Subcutaneous adipose tissue (tissue), 4 donors: ENCODE results near the gene SH3D21. TPM values are rescaled to one million over a fixed set of nuclear protein-coding genes. Genes with fewer than 3 reads are reported as not detected.

ENCODE experiments used
- CTCF ChIP-seq: fragments of 450-650 bp; IDR thresholded peaks from one replicate; pipeline ENCODE4 v1.5.1; 2016; ENCODE audit warnings: low read depth, mild to moderate bottlenecking, control low read depth, antibody characterized with exemption, moderate library complexity
- total RNA-seq, 4 donors: library from RNA; depleted of rRNA; stranded (reverse); fragments of >200 nt; gene quantifications; one replicate each; pipeline ENCODE4 v1.1.0, GENCODE V29; 2016

Gene SH3D21
- total RNA-seq, 4 donors from 2014 or later = 0.66 to 3.4 (median 1.5) TPM

- TF ChIP-seq CTCF = no peak
Observed at GRCh38 chr1:36303244-36303643, 2.9 kb upstream of the SH3D21 start.

- TF ChIP-seq CTCF = no peak
Observed at GRCh38 chr1:36303650-36304360, 2.4 kb upstream of the SH3D21 start.

- no peak for TF ChIP-seq CTCF
Observed at GRCh38 chr1:36304521-36304920, 1.6 kb upstream of the SH3D21 start.

GRCh38 chr1:36304970-36305914 lies 926 bp upstream of the SH3D21 start:
- no peak for TF ChIP-seq CTCF

GRCh38 chr1:36305915-36306209 lies 306 bp upstream of the SH3D21 start:
- TF ChIP-seq CTCF = no peak

GRCh38 chr1:36306902-36307456 lies 811 bp downstream of the SH3D21 start:
- TF ChIP-seq CTCF = no peak
